Tibial artery (tissue), 4 donors: Measurements from ENCODE around the gene CHKB.

Experiments used
- DNase-seq, 2 donors: peaks; one replicate each; pipeline ENCODE4 v3.0.0-alpha.2; 2019
- H3K27ac ChIP-seq, 2 donors: fragments of 200-600 bp; sonication (generic) in 1 of 2; 1 replicate in 1 of 2; 2 replicates in 1 of 2; pipeline ENCODE4 v1.5.1; 2018 to 2019; ENCODE audit warnings: mild to moderate bottlenecking in 1 of 2
- H3K27me3 ChIP-seq, 2 donors: fragments of 200-600 bp; sonication (generic) in 1 of 2; one replicate each; pipeline versions ENCODE4 v1.5.1 to v1.6.0; 2016 to 2019
- H3K36me3 ChIP-seq, 3 donors: fragments of 200-600 bp; sonication (generic) in 2 of 3; one replicate each; pipeline ENCODE4 v1.5.1; 2016 to 2019; ENCODE audit warnings: mild to moderate bottlenecking in 2 of 3
- H3K4me1 ChIP-seq, 4 donors: fragments of 200-600 bp; sonication (generic) in 2 of 4; 1 replicate in 3 of 4; 2 replicates in 1 of 4; pipeline ENCODE4 v1.5.1; 2016 to 2019
- H3K4me3 ChIP-seq, 2 donors: fragments of 200-600 bp; sonication (generic) in 1 of 2; 1 replicate in 1 of 2; 2 replicates in 1 of 2; pipeline ENCODE4 v1.5.1; 2018 to 2019; ENCODE audit warnings: mild to moderate bottlenecking in 2 of 2
- H3K9me3 ChIP-seq, 3 donors: fragments of 200-600 bp; sonication (generic) in 1 of 3; one replicate each; pipeline ENCODE4 v1.5.1; 2016 to 2019
- intact Hi-C: fragments of 100-400 bp; cut with DNase I; formaldehyde crosslinking; loops from one replicate; pipeline ENCODE4 v1.15.0; 2023; ENCODE audit warnings: low total_unique reads
- TF ChIP-seq, protein P1 (sequence below), 2 experiments: fragments of 200-600 bp in 1 of 2; fragments of 450-650 bp in 1 of 2; IDR thresholded peaks; one replicate each; pipeline ENCODE4 v1.5.1; 2017 to 2019; ENCODE audit warnings: antibody characterized with exemption in 2 of 2, mild to moderate bottlenecking in 1 of 2, moderate library complexity in 1 of 2

Gene CHKB

DNA sequence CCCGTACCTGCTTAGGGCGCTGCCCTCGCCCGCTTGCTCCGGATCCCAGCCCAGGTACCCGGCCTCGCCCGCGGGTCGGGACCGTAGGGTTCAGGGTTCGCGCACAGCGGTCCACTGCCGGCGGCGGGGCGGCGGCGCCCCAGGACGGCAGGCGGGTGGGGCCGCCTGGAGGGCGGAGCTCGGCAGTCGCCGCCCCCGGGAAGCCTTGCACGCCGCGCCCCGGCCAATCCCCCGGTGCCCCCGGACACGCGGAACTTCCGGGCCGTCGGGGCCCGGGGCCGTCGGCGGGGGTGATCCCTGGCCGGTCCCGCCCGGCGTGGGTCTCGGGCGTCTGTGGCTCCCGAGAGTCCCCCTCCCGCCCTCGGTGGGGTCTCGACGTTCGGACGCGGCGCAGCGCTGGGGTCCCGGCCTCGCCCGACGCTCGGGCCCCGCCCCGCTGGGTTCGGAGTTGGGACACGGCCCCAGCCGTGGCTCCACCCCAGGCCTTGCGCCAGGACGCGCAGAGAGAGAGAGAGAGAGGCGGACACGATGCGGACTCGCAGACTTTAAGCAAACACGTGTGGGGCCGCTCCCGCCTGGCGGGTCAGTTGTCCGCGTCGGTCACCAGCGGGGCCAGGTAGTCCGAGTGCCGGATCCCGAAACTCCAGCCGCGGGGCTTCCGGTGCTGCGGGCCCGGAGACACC lies 52.6 kb downstream of the CHKB start, which contains the start of gene TYMP:
Gene TYMP (minus strand): TSS at position 116 of the 683 bp plus-strand sequence. CDS start 303 bp downstream, outside the sequence.
- H3K27ac ChIP-seq: peak within 1 kb of the TSS; percentile 57 to 69
- DNase-seq: peak; percentile 80 to 85
- peak within 1 kb of the TSS; percentile 44 to 53 for H3K4me3 ChIP-seq
- H3K4me1 ChIP-seq: peaks cover 0 to 51% (median 36%) of the 10 kb centered on the region in 4 donors
- H3K27me3 ChIP-seq: peaks cover 6 to 59% of the 10 kb centered on the region in 2 donors
- TF ChIP-seq, protein P1, sequence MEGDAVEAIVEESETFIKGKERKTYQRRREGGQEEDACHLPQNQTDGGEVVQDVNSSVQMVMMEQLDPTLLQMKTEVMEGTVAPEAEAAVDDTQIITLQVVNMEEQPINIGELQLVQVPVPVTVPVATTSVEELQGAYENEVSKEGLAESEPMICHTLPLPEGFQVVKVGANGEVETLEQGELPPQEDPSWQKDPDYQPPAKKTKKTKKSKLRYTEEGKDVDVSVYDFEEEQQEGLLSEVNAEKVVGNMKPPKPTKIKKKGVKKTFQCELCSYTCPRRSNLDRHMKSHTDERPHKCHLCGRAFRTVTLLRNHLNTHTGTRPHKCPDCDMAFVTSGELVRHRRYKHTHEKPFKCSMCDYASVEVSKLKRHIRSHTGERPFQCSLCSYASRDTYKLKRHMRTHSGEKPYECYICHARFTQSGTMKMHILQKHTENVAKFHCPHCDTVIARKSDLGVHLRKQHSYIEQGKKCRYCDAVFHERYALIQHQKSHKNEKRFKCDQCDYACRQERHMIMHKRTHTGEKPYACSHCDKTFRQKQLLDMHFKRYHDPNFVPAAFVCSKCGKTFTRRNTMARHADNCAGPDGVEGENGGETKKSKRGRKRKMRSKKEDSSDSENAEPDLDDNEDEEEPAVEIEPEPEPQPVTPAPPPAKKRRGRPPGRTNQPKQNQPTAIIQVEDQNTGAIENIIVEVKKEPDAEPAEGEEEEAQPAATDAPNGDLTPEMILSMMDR (IDR thresholded peaks at IDR 0.05): no peak
- H3K9me3 ChIP-seq: no peaks in the 10 kb centered on the region
- intact Hi-C loops: loop anchor here (5.0 kb wide), 1 partner anchor 52 kb away; the partner anchor contains the start of gene CHKB
- H3K36me3 ChIP-seq: no peaks in the 10 kb centered on the region

- Histone ChIP-seq H3K4me1 (peaks cover 0 to 57% (median 42%) of the 10 kb centered on the region in 4 donors), H3K9me3 (no peaks in the 10 kb centered on the region), H3K27ac (peak overlapping the region; percentile 57 to 69), H3K4me3 (peak overlapping the region; percentile 44 to 53), H3K36me3 (no peaks in the 10 kb centered on the region), H3K27me3 (peaks cover 6 to 55% of the 10 kb centered on the region in 2 donors)
- DNase-seq: no peak
- TF ChIP-seq, protein P1 (IDR thresholded peaks at IDR 0.05): no peak
- intact Hi-C loops: loop anchor here (5.0 kb wide), 1 partner anchor 53 kb away; the partner anchor contains the start of gene CHKB
Observed at GRCh38 chr22:50529416-50529896, 53.2 kb downstream of the CHKB start.
